ENCODE measurements around the gene JAK1.
A peak's percentile ranks its signal among the peaks of the same experiment; 100 is the strongest.
"Not testable (repeated sequence)": the region's sequence is repeated elsewhere in the genome, so short reads cannot be mapped to it uniquely, and the experiment has no call there.

The JAK1 gene

GRCh38 chr1:64966158-64966971 is at the start of gene JAK1:
Gene JAK1 (minus strand): TSS chr1:64966549. CDS start chr1:64886264, 80,285 bp downstream.
- DNase-seq (ENCODE audit: low read depth) = no peak

- DNase-seq (ENCODE audit: low read depth) = no peak
Measured at GRCh38 chr1:65014321-65014720, 48.0 kb upstream of the JAK1 start.

DNA sequence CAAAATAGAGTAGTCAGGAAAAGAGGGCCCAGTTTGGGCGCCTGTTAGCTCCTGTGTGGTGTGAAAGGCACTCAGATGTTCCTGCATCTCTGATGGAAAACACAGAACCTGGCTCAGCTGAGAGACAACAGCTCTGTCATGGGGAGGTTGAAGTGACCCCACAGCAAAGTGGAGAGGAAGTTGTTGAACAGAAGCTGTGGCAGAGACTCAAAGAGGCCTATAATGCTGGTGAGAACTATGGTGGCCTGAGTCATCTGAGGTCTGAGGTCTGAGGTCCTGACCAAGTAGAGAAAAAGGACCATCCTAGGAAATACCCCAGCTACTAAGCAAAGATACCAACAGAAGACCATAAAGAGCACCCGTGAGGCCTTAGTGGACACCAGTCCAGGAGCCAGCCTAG is 45.6 kb upstream of the JAK1 start:
- DNase-seq (ENCODE audit: low read depth) = no peak

DNA sequence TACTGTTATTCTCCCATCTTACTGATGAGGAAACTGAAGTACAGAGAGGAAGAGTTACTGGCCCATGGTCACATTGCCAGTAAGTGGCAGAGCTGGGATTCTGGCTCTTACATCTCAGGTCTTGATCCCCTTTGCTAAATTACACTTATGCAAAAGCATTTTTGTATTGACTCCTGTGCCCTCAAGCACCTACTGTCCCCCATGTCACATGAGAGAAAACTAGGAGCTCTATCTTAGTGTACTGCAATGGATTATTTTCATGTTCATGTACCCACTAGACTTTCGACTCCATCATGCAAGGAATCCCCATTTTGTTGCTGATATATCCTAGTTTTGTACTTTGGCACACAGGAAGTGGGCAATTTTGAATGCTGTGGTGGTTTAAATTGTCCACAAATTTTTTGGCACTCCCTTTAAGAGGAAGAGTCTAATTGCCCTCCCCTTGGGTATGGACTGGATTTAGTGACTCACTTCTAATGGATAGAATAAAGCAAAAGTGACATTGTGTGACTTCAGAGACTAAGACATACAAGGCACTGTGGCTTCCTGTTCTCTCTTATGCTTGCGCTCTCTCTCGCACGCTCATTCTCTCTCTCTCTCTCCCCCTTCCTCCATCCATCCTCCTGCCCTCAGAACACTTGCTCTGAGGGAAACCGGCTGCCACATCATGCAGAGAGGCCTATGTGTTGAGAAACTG is 43.5 kb upstream of the JAK1 start:
- DNase-seq (ENCODE audit: low read depth) = no peak

- no peak for DNase-seq (ENCODE audit: low read depth)
Measured at GRCh38 chr1:65009176-65009575, 42.8 kb upstream of the JAK1 start.

DNA sequence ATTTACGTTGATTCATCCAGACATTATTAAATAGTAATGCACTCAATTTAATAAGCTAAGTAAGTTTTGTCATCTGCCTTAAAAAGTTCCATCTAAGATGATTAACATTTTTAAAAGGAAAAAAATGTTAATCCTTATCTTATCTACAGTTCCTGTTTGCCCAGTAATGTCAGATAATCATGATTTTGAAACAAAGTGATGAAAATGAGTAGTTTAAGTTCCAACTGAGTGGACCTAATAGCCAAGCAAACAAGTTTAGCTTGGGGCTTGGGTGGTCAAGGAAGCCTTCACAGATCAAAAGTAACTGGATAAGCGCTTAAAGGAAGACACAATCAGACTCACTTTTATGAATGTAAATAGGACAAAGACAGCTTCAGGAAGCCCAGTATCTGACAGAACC is 40.5 kb upstream of the JAK1 start:
- no peak for DNase-seq (ENCODE audit: low read depth)

DNA sequence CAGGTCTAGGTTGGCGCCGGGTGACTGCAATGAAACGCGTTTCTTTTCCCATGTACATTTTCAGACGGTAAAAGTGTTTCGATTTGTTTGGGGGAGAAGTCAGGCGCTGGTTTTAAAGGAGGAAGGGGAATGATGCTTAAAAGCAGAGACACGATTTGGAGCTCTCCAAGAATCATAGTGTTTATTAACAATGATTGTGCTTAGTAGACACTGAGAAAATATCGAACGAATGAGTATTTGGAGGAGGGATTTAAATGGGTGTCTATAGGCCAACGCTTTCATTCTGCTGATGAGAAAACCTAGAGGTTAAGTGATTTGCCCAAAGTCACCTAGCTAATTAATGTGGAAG is 36.9 kb upstream of the JAK1 start:
- no peak for DNase-seq (ENCODE audit: low read depth)

- peak; percentile 29 for DNase-seq (ENCODE audit: low read depth)
Measured at GRCh38 chr1:65002508-65003315, 36.4 kb upstream of the JAK1 start.

DNA sequence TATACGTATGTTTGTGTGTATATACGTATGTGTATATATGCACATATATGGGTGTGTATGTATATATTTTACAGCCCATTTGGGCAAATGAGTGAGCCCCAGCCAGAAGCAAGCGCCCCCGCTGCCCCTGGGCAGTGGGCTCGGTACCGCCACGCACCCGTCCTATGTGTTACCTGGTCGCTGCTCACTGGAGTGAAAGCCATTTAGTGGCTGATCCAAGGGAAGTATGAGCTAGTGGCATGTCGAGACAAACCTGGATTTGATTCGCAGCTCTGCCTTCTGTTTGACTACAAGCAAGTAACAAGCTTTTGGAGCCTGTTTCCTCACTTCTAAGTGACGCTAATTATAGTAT is 35.8 kb upstream of the JAK1 start:
- no peak for DNase-seq (ENCODE audit: low read depth)

DNA sequence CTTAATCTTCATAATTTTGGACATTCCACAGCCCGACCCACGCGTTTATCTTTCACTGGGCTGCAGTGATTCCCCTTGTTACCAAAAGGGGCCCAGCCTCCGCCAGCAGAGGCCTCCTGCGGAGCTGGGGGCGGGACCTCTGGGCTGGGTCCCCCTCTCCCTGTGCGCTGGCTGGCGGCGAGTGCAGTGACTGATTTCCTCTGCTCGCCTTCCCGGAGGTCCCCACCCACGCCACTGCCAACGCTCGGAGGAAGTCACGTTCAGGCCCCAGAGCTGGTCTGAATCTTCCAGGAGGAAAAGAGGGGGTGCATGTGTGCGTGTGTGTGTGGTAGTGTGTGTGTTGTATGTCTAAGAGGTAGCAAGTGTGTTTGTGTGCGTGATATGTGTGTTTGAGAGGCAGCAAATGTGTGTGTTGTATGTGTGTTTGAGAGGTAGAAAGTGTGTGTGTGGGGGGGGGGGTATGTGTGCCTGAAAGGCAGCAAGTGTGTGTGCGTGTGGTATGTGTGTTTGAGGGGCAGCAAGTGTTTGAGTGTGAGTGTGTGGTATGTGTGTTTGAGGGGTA is 35.0 kb upstream of the JAK1 start:
- no peak for DNase-seq (ENCODE audit: low read depth)

- not testable (repeated sequence) for DNase-seq (ENCODE audit: low read depth)
Measured at GRCh38 chr1:64998425-64998948, 32.1 kb upstream of the JAK1 start.

DNA sequence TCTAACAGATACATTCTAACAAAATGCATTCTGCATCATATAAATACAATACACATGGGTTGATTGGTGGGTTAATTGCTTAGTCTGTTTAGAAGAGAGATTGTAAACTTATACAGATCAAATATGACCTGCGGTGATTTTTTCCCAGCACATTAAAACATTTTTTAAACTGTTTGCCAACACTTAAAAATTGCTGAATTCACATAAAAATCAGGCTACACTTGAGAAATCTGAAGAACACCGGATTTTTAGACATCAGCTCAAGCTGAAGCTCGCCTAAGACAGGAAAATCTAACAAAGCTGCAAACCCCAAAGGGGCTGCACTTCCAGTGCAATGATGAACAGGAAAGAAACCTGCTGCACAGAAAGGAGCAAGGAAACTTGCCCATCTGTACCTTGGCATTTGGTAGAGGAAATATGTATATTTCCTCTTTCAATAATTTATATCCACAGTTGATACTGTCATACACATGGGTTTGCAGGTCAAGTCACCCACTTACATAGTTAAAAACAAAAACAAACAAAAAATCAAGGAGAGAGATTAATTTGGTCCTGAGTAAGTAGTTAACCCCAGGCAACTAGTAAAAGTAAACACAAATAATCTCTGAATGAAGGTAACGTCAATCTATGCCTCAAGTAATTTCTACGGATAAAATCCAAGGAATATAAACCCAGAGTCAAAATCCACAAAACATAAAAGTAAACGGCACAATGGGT is 30.4 kb upstream of the JAK1 start:
- DNase-seq (ENCODE audit: low read depth) = no peak

DNA sequence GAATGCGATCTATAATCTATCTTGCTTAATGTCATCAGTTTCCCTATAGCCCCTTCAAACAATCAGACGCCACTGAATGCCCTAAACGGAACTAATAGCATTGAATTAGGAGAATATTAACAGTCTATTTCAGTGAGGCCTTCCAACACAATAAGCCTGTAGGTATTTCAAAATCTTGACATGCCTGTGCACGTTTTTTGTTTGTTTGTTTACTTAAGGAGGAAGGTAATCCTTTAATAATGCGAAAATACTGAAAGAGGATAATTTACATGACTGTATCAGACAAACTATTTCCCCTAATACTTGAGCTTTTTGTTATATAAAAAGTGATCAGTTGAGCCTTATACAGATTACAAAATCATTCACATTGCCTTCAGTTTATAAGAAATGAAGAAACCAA is 29.0 kb upstream of the JAK1 start:
- DNase-seq (ENCODE audit: low read depth) = no peak

- no peak for DNase-seq (ENCODE audit: low read depth)
Measured at GRCh38 chr1:64986903-64987871, 20.8 kb upstream of the JAK1 start.

- DNase-seq (ENCODE audit: low read depth) = no peak
Measured at GRCh38 chr1:64984737-64985136, 18.4 kb upstream of the JAK1 start.

- no peak for DNase-seq (ENCODE audit: low read depth)
Measured at GRCh38 chr1:64984106-64984505, 17.8 kb upstream of the JAK1 start.

DNA sequence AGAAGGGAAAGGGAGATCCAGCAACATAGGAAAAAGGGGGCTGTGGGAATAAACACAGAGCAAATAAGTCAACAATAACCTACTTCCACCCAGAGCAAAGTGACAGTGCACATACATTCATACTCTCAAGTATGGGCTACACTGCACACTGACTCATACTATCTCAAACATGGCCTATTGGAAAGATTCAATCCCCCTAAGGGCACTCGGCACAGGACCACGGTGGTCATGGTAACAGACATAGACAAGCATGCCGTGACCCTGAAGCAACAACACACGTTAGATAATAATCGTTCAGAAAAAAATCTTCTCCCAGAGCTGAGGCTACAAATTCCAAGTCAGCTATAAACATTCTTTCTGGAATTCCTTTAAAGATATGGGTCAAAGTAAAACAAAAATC is 16.8 kb upstream of the JAK1 start:
- no peak for DNase-seq (ENCODE audit: low read depth)

- DNase-seq (ENCODE audit: low read depth) = no peak
Measured at GRCh38 chr1:64981601-64982533, 15.5 kb upstream of the JAK1 start.

All from GM04503 (cell line).